Upper lobe of left lung (tissue), 6 donors: ENCODE results near the gene OR5A1. TPM values are rescaled to one million over a fixed set of nuclear protein-coding genes. Genes with fewer than 3 reads are reported as not detected.

Source experiments
- total RNA-seq, 6 donors: library from RNA; depleted of rRNA in 4 of 6; stranded (reverse); fragments of >200 nt in 4 of 6; gene quantifications; one replicate each; pipeline versions ENCODE4 v1.1.0 to v1.2.1, GENCODE V29; 2016 to 2021
- donor health status: DM: no; HTN: no; CAD: no; lungs with moderate emphysema.
- donor health status: DM: no; HTN: yes; CAD: no; lungs with severe emphysema.

Gene OR5A1
- total RNA-seq, 6 donors from 2014 or later: not detected

Other genes starting within 250 kb of the OR5A1 start
- gene MPEG1, start 223.5 kb upstream of the OR5A1 start, total RNA-seq: 10 to 100 TPM in 5 of 6 donors, 1 to 10 TPM in 1; 5.5 to 59.2 (median 25.1) TPM
- gene OR5AN1, start 77.6 kb upstream of the OR5A1 start, total RNA-seq: not detected
- gene OR5A2, start 10.1 kb upstream of the OR5A1 start, total RNA-seq: not detected
- gene OR4D6, start 20.5 kb downstream of the OR5A1 start, total RNA-seq: not detected
- gene OR4D10, start 36.8 kb downstream of the OR5A1 start, total RNA-seq: not detected
- not detected for gene OR4D11, start 67.1 kb downstream of the OR5A1 start, total RNA-seq
- gene OR4D9, start 75.1 kb downstream of the OR5A1 start, total RNA-seq: not detected
- gene OSBP, start 179.3 kb downstream of the OR5A1 start, total RNA-seq: 10 to 100 TPM; 24.4 to 52.6 (median 35.0) TPM
- gene PATL1, start 232.6 kb downstream of the OR5A1 start, total RNA-seq: 10 to 100 TPM; 13.4 to 34.5 (median 23.7) TPM